K562 (cell line): ENCODE data around the gene SLC12A1. TPM values are rescaled to one million over a fixed set of nuclear protein-coding genes. Genes with fewer than 3 reads are reported as not detected.

ENCODE experiments used
- CCAR2 ChIP-seq: fragments of 200-400 bp; formaldehyde crosslinking; IDR thresholded peaks from 2 replicates; pipeline ENCODE4 v1.6.1; 2017; ENCODE audit warnings: mild to moderate bottlenecking, low read depth, low read length
- MAX ChIP-seq: sonication (generic); formaldehyde crosslinking; IDR thresholded peaks from 2 replicates; pipeline ENCODE4 v1.9.0; 2022; ENCODE audit warnings: mild to moderate bottlenecking, missing genetic modification reagents
- POLR2G ChIP-seq: fragments of 200-400 bp; formaldehyde crosslinking; IDR thresholded peaks from 2 replicates; pipeline ENCODE4 v1.6.1; 2017; ENCODE audit warnings: low read depth, mild to moderate bottlenecking, antibody characterized with exemption, low read length, moderate library complexity
- TCF7L2 ChIP-seq: fragments of 150-350 bp; IDR thresholded peaks from 2 replicates; pipeline ENCODE4 v1.6.1; 2016; ENCODE audit warnings: low read depth, mild to moderate bottlenecking, low read length, moderate library complexity
- ZNF384 ChIP-seq: IDR thresholded peaks from 2 replicates; pipeline ENCODE4 v1.6.1; 2012; ENCODE audit warnings: low read depth, low read length, improper control_type of control experiment
- polyA plus RNA-seq, 8 experiments: library from polyadenylated mRNA; depleted of rRNA in 4 of 8; stranded (reverse) in 5 of 8; unstranded in 3 of 8; fragments of >200 nt; fragmentation: Nextera tagmentation in 2 of 8; fragmentation: Illumina TruSeq in 1 of 8; extraction: Ambion mirVana in 2 of 8; extraction: Trizol in 1 of 8; gene quantifications; 2 replicates each; pipeline versions ENCODE4 v1.2.1 to v1.2.3, GENCODE V29; 2011 to 2014; ENCODE audit warnings: inconsistent platforms in 1 of 8, missing spikeins in 1 of 8
- total RNA-seq, 7 experiments: library from RNA; depleted of rRNA in 6 of 7; stranded (reverse); fragments of >200 nt in 6 of 7; fragmentation: Illumina TruSeq in 2 of 7; extraction: Trizol in 2 of 7; gene quantifications; 2 replicates each; pipeline versions ENCODE4 v1.2.1 to v1.2.3, GENCODE V29; 2011 to 2021; ENCODE audit warnings: low replicate concordance in 1 of 7
- TF ChIP-seq, protein P1 (sequence below): fragments of 450-650 bp; IDR thresholded peaks from 2 replicates; pipeline ENCODE4 v1.6.1; 2016; ENCODE audit warnings: mild to moderate bottlenecking, moderate library complexity

The SLC12A1 gene
- total and polyA plus RNA-seq, 9 of the 15 experiments (the other 6 are each of a cell fraction or from before 2014, with no cell fraction given) = not detected

DNA sequence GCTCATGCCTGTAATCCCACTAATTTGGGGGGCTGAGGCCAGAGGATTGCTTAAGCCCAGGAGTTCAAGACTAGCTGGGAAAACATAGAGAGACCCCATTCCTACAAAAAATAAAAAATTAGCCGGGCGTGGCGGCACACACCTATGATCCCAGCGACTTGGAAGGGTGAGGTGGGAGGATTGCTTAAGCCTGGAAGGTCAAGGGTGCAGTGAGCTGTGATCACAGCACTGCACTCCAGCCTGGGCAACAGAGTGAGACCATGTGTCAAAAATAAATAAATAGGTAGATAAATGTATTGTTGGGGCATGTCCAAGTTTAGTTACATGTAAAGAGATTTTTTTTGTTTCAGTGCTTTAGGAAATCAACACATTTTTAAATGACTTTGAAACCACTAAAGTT lies 36.4 kb downstream of the SLC12A1 start (continued):
- TF ChIP-seq ZNF384 = no peak
- TF ChIP-seq CCAR2 = no peak
- TF ChIP-seq, protein P1, sequence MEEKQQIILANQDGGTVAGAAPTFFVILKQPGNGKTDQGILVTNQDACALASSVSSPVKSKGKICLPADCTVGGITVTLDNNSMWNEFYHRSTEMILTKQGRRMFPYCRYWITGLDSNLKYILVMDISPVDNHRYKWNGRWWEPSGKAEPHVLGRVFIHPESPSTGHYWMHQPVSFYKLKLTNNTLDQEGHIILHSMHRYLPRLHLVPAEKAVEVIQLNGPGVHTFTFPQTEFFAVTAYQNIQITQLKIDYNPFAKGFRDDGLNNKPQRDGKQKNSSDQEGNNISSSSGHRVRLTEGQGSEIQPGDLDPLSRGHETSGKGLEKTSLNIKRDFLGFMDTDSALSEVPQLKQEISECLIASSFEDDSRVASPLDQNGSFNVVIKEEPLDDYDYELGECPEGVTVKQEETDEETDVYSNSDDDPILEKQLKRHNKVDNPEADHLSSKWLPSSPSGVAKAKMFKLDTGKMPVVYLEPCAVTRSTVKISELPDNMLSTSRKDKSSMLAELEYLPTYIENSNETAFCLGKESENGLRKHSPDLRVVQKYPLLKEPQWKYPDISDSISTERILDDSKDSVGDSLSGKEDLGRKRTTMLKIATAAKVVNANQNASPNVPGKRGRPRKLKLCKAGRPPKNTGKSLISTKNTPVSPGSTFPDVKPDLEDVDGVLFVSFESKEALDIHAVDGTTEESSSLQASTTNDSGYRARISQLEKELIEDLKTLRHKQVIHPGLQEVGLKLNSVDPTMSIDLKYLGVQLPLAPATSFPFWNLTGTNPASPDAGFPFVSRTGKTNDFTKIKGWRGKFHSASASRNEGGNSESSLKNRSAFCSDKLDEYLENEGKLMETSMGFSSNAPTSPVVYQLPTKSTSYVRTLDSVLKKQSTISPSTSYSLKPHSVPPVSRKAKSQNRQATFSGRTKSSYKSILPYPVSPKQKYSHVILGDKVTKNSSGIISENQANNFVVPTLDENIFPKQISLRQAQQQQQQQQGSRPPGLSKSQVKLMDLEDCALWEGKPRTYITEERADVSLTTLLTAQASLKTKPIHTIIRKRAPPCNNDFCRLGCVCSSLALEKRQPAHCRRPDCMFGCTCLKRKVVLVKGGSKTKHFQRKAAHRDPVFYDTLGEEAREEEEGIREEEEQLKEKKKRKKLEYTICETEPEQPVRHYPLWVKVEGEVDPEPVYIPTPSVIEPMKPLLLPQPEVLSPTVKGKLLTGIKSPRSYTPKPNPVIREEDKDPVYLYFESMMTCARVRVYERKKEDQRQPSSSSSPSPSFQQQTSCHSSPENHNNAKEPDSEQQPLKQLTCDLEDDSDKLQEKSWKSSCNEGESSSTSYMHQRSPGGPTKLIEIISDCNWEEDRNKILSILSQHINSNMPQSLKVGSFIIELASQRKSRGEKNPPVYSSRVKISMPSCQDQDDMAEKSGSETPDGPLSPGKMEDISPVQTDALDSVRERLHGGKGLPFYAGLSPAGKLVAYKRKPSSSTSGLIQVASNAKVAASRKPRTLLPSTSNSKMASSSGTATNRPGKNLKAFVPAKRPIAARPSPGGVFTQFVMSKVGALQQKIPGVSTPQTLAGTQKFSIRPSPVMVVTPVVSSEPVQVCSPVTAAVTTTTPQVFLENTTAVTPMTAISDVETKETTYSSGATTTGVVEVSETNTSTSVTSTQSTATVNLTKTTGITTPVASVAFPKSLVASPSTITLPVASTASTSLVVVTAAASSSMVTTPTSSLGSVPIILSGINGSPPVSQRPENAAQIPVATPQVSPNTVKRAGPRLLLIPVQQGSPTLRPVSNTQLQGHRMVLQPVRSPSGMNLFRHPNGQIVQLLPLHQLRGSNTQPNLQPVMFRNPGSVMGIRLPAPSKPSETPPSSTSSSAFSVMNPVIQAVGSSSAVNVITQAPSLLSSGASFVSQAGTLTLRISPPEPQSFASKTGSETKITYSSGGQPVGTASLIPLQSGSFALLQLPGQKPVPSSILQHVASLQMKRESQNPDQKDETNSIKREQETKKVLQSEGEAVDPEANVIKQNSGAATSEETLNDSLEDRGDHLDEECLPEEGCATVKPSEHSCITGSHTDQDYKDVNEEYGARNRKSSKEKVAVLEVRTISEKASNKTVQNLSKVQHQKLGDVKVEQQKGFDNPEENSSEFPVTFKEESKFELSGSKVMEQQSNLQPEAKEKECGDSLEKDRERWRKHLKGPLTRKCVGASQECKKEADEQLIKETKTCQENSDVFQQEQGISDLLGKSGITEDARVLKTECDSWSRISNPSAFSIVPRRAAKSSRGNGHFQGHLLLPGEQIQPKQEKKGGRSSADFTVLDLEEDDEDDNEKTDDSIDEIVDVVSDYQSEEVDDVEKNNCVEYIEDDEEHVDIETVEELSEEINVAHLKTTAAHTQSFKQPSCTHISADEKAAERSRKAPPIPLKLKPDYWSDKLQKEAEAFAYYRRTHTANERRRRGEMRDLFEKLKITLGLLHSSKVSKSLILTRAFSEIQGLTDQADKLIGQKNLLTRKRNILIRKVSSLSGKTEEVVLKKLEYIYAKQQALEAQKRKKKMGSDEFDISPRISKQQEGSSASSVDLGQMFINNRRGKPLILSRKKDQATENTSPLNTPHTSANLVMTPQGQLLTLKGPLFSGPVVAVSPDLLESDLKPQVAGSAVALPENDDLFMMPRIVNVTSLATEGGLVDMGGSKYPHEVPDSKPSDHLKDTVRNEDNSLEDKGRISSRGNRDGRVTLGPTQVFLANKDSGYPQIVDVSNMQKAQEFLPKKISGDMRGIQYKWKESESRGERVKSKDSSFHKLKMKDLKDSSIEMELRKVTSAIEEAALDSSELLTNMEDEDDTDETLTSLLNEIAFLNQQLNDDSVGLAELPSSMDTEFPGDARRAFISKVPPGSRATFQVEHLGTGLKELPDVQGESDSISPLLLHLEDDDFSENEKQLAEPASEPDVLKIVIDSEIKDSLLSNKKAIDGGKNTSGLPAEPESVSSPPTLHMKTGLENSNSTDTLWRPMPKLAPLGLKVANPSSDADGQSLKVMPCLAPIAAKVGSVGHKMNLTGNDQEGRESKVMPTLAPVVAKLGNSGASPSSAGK = no peak
- no peak for TF ChIP-seq TCF7L2
- no peak for TF ChIP-seq MAX (CRISPR knock-in tag)
- no peak for TF ChIP-seq POLR2G
